CD4-positive, alpha-beta T cell treated with Interleukin-15 for 1 hour (primary cell): ENCODE results near the gene CDKAL1.
"Not testable (repeated sequence)": the region's sequence is repeated elsewhere in the genome, so short reads cannot be mapped to it uniquely, and the experiment has no call there.

Experiments used
- DNase-seq: peaks from one replicate; pipeline ENCODE4 v3.0.0-alpha.2; 2020

CDKAL1 gene

DNA sequence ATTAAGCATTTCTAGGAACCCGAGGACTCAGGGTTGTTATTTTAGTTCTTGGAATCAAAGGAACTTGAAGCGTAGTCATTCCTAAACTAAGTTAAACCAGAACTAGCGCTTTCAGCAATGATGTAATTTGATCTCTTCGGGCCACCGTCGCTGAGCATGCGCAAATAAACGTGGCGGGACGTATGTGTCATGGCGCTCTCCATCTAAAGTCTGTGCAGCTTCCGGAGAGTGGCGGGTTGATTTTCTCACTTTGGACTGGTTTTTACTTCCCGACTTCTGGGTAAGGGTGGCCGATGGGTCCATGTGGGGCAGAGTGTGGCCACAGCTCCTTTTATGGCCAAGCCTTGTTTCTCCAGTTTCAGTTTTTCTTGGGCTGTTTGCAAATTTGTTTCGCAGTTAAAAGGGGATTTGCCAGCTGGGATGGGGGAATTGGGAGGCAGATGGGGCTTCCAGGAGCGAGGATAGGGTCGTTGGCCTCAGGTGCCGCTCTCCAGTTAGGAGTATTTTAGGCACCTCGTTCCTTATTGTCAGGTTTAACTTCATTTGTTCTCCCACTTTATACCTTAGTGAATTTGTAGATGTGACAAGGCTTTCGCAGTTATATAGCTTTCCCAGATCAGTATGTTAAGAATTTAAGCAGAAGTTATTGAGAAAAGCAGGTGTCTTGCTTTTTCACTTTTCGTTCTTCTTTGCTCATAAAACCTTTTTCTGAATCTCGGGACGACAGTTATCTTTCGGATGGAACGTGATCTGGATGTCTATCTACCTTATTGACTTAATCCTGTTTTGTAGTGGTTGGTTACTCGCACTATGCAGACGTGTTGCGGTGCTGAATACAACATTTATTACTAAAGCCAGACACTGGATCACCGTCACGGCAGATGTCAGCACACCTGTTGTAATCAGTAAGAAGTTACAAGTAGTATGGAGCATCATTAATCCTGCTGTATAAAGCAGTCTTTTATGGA, at the start of gene CDKAL1:
Gene CDKAL1 (plus strand): TSS at position 163 of the 968 bp plus-strand sequence. CDS start 11,894 bp downstream, outside the sequence.
- peak; percentile 89 for DNase-seq

DNA sequence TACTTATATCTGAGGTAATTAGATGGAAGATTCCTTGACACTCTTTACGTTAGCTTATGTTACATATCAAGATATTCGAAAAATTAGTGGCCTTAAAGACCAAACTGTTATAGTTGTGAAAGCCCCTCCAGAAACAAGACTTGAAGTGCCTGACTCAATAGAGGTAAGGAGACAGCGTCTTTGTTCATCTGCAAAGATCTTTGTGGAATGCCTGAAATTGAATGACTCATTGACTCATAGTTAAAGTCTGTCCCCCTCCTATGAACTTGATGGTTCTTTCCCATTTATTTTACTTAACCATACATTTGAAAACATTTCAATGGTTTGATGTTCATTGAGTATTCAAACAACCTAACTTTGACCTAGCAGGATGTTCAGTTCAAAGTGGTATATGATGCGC, 47.6 kb upstream of the CDKAL1 start:
- DNase-seq: no peak

GRCh38 chr6:20487669-20488375, 46.4 kb upstream of the CDKAL1 start:
- no peak for DNase-seq

DNA sequence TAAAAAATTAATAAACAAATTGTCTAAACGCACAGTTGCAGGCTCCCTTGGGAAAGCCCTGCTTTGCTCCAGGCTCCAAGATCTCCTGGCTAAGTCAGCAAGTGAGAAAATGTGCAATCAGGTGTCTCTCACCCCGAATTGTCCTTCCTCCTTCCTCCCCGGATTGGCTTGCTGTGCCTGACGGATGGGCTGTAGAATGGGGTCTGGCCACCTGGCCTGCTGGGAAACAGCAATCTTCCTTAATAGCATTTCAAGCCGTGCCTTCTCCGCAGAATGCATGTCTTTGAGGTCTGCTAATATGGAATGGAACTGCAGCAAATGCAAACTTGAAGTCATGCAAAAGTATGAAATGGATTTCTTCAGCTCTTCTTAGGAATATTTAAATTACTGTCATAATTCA, 43.7 kb upstream of the CDKAL1 start:
- no peak for DNase-seq

- no peak for DNase-seq
Observed at GRCh38 chr6:20492099-20492498, 42.2 kb upstream of the CDKAL1 start.

GRCh38 chr6:20497216-20498040, 36.8 kb upstream of the CDKAL1 start:
- DNase-seq: no peak

GRCh38 chr6:20498041-20498385, 36.2 kb upstream of the CDKAL1 start:
- DNase-seq: no peak

DNA sequence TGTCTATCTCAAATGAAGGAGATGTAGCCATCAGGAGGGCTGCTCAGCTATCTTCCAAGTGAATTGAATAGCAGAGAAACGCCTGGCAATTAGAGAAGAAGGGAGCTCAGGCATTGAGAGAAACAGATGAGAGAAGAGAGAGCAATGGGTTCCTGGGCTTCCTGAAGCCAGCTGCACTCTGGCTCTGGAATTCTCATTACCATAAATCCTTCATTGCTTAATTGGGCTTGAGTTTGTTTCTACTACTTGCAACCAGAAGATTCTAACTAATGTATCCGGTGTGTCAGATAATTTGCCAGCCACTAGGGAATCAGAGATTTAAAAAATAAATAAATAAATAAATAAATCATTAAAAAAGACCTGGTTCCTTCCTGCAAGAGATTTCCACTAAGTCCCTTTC, 25.0 kb upstream of the CDKAL1 start:
- no peak for DNase-seq

DNA sequence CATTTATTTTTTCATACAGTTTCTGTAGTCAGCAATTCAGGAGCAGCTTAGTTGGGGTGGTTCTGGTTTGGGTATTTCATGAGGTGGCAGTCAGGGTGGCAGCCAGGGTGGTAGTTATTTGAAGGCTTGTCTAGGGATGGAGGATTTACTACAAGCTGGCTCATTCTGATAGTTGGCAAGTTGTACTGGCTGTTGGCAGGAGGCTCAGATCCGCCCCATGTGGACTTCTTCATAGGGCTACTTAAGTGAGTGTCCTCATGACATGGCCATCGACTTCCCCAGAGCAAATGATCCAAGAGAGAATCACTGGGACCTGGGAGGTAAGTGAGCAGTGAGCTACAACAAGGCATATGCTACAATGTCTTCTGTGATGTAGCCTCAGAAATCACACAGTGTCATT, 22.4 kb upstream of the CDKAL1 start:
- DNase-seq: no peak

- not testable (repeated sequence) for DNase-seq
Observed at GRCh38 chr6:20525208-20525607, 9.0 kb upstream of the CDKAL1 start.

DNA sequence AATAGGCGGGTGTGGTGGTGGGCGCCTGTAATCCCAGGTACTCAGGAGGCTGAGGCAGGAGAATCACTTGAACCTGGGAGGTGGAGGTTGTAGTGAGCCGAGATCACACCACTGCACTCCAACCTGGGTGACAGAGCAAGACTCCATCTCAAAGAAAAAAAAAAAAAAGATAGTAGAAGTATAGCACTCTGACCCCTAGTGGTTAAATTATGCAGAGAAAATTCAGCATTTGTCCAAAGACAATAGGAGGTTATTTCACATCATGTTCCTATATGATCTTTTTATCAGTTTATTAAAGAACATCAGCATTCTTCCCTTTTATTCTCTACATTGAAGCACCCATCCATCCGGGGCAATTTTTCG, 5.2 kb upstream of the CDKAL1 start:
- DNase-seq: not testable (repeated sequence)

- no peak for DNase-seq
Observed at GRCh38 chr6:20532881-20533280, 1.4 kb upstream of the CDKAL1 start.

DNA sequence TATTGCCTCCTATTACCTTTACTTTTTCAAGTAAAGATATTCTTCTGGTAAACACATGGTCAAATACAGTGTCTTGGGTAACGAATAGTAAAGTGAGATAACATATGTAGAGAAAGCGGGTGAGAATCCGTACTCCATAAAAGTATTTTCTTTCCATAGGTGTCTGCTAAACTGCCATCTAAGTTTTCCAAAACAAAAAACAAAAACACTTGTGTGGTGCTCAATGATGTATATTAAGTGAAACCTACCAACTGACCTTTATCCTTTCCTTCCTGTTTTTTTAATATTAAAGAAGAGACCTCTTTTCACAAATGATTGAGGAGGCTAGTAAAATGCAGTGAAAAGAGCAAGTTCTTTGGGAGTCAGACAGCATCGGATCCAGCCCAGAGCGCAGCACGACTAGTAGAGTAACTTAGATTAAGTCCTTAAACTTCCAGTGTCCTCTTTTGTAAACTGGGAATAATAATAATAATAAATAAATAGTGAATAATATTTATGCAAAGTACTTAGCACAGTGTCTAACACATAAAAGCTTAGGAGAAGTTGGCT, 437 bp upstream of the CDKAL1 start:
- no peak for DNase-seq

DNA sequence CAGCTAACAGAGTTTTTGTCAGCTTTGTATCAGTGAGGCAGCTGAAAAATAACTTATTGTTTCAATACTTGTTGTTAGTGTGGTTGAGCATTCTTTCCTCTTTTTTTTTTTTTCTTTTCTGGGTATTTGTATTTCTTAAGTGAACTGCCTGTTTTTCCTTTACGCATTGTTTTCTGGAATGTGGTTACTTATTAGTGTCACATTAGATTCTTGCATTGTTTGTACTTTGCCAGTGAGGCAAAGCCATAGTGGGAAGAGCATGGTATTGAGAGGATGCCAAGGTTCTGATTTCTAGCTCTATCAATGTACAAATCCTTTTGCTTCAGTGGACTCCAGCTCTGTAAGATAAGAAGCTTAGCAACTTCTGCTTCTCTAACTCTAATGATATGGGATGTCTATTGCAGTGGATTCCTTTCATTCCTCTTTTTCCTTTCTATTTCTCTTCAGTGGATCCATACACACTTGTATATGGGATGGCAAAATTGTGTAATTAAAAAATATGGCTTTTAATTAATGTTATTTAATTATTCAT, 3.9 kb downstream of the CDKAL1 start:
- no peak for DNase-seq

DNA sequence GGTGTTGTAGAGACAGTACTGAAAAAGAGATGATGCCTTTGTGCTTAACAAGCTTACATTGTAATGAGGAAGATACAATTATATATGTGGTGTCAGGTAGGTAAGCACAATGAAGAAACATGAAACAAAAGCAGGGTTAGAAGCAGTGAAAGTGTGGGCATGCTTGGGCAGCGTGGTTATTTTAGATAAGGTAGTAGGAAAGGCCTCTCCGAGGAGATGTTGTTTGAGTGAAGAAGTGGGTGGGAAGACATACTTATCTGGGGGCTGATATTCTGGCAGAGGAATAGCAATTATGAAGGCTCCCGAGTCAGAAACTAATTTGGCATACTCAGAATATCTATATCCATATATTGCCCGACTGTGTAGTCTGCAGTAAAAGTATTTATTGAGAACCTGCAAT, 4.7 kb downstream of the CDKAL1 start:
- DNase-seq: no peak

DNA sequence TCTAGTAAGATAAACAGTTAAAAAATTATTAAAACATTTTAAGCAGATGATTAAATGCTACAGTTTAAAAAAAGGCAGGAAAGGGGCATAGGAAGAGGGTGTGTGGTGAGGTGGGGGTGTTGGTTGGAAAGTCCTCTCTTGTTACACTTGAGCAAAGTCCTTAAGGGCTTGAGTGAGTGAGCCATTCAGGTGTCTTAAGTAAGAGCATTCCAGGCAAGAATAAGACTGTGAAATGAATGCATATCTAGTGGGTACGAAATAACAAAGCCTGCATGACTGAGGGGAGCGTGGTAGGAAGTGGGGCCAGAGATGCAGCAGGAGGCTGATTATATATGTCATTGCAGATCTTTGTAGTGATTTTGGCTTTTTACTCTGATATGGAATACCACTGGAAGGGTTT, 5.1 kb downstream of the CDKAL1 start:
- no peak for DNase-seq

- DNase-seq: no peak
Observed at GRCh38 chr6:20540683-20541082, 6.4 kb downstream of the CDKAL1 start.

- DNase-seq: no peak
Observed at GRCh38 chr6:20541382-20541781, 7.1 kb downstream of the CDKAL1 start.

GRCh38 chr6:20542927-20543602, 8.8 kb downstream of the CDKAL1 start:
- DNase-seq: no peak

DNA sequence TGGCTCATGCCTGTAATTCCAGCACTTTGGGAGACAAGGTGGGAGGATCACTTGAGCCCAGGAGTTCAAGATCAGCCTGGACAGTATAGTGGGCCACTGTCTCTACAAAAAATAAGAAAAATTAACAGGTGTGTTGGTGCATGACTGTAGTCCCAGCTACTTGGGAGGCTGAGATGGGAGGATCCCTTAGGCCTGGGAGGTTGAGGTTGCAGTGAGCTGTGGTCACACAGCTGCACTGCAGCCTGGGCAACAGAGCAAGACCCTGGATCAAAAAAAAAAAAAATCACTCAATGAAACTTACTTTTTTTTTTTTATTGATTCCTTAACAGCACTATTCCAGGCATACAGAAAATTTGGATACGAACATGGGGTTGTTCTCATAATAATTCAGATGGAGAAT, 14.0 kb downstream of the CDKAL1 start:
- DNase-seq: no peak

DNA sequence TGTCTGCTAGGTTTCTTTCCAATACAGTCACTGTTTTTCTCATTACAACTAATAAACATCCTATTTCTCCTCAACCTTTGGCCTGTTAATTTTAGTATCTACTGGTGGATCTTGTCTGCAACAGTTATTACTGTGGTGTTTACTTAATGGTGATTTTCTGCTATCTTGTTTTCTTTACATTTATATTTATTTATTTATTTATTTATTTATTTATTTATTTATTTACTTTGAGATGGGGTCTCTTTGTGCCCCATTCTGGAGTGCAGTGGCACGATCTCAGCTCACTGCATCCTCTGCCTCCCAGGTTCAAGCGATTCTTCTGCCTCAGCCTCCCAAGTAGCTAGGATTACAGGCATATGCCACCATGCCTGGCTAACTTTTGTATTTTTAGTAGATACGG, 15.1 kb downstream of the CDKAL1 start:
- DNase-seq: not testable (repeated sequence)

DNA sequence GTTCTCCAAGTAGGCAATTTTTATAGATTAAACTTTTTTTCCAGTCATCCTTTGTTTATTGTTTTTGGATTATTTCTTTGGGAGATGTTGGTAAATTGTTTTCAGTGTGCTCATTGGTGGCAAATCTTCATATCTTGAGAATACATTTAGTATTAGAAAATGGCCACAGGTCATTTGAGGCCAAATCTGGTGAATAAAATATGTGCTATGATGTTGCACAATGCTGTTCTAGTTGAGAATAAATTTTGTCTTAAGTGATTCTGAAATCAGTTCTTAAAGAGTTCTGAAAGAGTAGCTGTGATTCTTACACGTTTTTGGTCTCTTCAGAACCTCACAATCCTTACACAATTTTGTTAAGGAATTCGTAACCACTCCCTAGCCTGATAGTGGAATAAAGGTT, 20.1 kb downstream of the CDKAL1 start:
- DNase-seq: no peak
